Stimulated activated CD4-positive, alpha-beta T cell treated with anti-CD3 and anti-CD28 coated beads, Interleukin-4, amount 100 ng/mL, for 48 hours (primary cell): ENCODE results near the gene CENPP.
"Not testable (repeated sequence)": the region's sequence is repeated elsewhere in the genome, so short reads cannot be mapped to it uniquely, and the experiment has no call there.

Source experiments
- DNase-seq, 2 donors: peaks; one replicate each; pipeline ENCODE4 v3.0.0-alpha.2; 2020; ENCODE audit warnings: low read depth in 2 of 2

The CENPP gene

DNA sequence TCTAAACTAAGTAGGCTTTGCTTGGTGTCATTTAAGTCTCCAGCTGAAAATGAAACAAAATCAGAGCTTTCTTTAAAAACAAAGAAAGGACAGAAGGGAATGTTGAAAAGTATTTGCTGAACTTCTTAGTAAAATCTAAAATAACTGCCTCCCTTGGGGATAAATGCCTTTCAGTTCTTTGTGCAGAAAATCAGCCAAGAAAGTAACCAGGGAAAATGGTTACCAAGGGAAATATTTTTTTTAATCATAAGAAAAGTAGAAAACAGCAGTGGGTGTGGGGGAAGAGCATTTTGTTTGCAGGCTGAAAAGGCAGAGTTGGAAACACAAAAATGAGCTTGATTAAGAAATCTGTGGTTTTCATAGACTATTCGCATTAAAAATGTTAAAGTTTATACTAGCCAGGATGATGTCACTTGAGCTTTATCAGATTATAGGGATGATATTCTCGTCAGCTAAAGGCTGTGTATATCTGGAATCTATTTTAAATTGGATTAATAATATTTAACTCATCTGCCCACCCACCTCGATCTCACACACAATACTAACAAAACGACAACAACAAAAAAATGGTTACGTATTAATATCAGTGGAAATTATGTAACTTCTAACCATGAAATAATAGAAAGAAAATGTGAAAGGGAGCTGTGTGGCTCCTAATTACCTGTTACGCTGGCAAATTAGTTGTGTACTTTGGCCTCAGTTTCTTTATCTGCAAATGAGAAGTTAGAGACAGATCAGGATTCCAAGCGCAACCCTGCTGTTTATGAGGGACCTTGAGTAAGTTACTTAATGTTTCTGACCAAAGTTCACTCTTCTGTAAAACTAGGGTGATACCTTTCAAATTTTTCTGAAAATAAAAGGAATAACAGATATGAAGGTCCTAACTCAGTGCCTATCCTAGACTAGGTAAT lies 210.4 kb downstream of the CENPP start, which contains the start of gene ECM2:
TSS of gene ECM2 (minus strand) at position 51 of the 911 bp plus-strand sequence. CDS start 13,124 bp downstream, outside the sequence.
- DNase-seq: no peak

GRCh38 chr9:92538541-92538940 lies 212.8 kb downstream of the CENPP start:
- no peak for DNase-seq

DNA sequence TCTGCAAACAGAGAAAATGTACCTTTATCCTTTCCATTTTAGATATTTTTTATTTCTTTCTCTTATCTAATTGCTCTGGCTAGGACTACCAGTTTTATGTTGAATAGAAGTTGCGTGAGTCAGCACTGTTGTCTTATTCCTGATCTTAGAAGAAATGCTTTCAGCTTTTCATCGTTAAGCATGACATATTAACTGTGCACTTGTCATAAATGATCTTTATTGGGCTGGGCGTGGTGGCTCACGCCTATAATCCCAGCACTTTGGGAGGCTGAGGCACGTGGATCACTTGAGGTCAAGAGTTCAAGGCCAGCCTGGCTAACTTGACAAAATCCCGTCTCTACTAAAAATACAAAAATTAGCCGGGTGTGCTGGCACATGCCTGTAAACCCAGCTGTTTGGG lies 218.2 kb downstream of the CENPP start:
- no peak for DNase-seq

DNA sequence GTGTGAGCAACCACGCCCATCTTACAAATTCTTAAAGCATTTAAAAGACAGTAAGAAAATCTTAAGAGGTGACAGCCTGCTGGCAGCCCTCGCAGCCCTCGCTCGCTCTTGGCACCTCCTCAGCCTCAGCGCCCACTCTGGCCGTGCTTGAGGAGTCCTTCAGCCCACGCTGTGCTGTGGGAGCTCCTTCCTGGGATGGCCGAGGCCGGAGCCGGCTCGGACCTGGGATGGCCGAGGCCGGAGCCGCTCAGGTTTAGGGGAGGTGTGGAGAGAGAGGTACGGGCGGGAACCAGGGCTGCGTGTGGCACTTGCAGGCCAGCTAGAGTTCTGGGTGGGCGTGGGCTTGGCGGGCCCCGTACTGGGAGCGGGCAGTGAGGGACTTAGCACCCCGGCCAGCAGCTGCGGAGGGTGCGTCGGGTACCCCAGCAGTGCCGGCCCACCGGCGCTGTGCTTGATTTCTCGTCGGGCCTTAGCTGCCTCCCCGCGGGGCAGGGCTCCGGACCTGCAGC lies 219.3 kb downstream of the CENPP start:
- DNase-seq: no peak

GRCh38 chr9:92547356-92547755 lies 221.6 kb downstream of the CENPP start:
- DNase-seq: no peak

DNA sequence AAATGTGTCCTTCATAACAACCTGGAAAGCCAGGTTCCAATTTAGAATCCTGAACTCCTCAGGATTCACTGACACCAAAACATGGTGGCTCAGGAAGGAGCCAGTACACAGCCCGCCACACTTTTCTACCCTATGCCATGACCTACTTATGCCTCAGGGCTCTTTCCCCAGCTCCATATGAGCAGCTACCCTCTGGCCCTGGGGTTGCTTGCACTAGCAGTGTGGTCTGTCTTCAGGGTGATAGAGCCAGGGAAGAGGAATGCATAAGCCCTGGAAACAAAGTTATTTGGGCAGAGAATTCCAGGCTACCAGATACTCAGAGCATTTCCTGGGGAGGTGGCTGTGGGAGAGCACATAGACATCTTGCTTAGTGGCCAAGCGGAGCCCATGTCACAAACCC lies 225.0 kb downstream of the CENPP start:
- DNase-seq: no peak

DNA sequence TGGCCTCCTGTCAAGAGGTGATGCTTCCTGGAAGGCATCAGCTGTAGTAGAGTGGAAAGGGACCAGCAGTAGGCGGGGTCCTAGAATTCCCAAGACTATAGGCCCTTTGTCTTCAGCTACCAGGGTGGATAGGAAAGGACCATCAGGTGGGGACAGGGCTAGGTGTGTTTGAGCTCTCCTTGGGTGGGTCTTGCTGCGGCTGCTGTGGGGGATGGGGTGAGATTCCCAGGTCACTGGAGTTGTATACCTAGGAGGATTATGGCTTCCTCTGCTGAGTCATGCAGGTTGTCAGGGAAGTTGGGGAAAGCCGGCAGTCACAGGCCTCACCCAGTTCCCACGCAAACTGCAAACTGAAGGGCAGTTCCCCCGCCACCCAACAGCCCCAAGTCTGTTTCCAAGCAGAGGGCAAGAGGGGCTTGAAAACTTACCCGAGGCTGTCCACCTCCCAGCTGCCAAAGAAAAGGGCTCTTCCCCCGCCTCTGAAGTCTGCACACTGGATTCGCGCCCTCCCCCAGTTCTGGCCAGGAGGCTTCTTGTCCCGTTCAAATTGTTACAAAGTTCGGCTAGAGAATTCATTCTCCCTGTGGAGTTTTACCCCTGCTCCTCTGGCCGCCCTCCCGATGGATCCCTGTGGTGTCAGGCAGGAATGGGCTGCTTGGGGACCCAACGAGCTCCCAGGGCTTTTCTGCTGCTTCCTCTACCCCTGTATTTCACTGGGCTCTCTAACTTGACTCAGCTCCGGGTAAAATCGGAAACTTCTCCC lies 233.0 kb downstream of the CENPP start:
- DNase-seq: no peak

GRCh38 chr9:92561374-92562330 lies 235.9 kb downstream of the CENPP start:
- no peak for DNase-seq

DNA sequence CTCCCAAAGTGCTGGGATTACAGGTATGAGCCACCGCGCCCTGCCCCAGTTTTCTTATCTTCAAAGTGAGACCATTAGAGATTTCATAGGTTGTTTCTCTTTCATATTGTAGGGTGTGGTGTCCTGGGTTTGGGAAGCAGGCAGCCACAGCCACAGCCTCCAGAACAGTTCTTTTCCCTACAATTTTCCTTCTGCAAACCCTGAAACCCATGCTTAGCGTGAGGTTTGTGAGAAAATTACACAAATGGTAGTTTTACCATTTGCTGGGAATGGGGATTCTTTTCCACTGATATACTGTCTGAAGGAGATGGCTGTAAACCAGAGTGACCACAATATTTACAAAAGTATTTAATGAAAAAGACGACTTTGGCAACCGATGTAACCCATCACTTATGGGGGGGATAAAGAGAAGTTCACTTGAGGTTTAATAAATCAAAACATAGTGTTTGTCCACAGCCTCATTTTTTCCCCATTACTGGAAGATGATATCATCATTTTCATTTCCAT lies 236.8 kb downstream of the CENPP start:
- DNase-seq: no peak

DNA sequence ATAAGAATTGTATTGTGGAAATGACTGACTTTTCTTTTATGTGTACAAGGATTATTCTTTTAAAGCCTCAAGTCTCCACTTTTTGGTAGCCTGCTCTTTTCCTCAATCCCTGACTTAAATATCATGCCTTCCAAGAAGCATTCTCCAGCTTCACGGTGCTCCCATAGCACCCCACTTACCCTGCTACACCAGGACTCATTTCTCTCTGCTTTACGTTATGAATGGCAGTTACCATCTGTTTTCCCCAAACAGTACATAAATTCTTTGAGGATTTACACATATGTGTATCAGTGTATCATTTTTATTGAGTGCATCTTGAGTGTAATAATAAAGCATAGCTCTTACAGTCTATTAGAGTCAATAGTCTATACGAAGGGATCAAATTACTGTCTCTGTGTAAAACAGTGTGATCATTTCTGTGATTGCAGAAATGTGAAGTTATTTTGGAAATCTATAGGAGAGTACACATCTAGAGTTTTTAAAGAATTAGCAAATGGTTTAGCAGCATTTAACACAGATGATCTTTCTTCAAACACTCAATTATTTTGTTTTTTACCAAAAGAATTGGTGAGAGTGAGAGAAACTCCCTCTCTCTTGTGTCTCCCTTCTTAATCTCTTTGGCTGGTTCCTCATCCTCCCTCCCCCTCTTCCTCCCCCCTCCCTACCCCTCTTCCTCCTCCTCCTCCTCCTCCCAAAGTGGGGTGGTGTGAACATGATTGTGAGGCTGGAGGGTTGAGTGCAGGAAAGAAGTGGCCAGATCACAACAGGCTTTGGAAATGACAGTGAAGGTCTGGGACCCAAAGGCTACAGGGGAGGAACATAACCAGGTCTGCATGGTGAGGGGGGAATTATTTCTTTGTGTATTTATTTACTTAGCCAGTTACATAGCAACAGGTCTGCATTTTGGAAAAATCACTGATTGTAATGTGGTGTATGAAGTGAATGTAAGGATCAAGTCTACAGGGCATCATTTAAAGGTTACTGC lies 237.7 kb downstream of the CENPP start:
- no peak for DNase-seq

DNA sequence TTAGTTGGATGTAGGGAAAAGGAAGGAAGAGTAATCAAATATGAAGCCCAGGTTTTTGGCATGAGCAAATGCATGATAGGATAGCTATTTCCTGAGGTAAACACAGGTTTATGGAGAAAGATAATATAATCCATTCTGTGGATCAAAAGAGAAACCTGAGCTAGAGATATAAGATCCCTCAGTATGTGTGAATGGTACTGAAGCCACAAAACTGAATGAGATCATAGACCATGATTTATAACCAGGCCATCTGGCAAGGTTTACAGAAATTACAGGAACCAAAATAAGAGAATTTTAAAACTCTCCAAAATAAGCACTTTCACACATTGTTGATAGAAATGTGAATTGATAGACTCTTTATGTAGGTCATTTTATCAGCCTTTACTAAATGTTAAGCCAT lies 238.8 kb downstream of the CENPP start:
- DNase-seq: no peak

- DNase-seq: no peak
These were observed 239.2 kb downstream of the CENPP start for GRCh38 chr9:92564982-92565381.

- not testable (repeated sequence) for DNase-seq
These were observed 246.1 kb downstream of the CENPP start for GRCh38 chr9:92571871-92572270.

DNA sequence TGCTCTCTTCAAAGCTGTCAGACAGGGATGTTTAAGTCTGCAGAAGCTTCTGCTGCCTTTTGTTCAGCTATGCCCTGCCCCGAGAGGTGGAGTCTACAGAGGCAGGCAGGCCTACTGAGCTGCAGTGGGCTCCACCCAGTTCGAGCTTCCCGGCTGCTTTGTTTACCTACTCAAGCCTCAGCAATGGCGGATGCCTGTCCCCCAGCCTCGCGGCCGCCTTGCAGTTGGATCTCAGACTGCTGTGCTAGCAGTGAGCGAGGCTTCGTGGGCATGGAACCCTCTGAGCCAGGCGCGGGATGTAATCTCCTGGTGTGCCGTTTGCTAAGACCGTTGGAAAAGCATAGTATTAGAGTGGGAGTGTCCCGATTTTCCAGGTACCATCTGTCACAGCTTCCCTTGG lies 247.9 kb downstream of the CENPP start:
- DNase-seq: not testable (repeated sequence)

DNA sequence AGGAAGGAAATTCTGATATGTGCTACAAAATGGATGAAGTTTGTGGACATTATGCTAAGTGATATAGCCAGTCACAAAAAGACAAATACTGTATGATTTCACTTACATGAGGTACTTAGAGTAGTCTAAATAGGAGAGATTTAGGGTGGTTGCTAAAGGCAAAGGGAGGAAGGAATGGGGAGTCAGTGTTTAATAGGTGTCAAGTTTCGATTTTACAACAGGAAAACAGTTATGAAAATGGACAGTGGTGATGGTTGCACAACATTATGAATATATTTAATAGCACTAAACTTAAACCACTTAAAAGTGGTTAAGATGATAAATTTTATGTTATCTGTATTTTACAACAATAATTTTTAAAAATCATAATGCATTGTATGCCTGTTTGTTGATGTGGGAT lies 250.4 kb downstream of the CENPP start:
- no peak for DNase-seq

DNA sequence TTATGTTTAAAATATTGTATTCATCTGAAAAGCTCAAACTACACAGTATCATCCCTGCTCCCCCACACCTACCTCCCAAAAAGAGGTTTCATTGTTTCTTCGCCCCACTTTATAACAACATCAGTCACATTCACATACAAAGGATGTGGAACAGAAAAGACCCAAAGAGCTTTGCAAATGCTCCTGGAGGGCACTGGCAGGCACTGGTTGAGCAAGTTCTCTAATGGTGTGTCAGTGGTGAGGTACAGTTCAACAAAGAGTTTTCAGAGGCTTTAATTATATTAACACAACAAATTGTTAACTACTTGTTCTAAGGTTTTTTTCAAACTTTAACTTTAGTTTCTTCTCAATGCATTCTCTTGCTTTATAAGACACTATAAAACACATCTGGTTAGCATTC lies 264.2 kb downstream of the CENPP start:
- DNase-seq: no peak

DNA sequence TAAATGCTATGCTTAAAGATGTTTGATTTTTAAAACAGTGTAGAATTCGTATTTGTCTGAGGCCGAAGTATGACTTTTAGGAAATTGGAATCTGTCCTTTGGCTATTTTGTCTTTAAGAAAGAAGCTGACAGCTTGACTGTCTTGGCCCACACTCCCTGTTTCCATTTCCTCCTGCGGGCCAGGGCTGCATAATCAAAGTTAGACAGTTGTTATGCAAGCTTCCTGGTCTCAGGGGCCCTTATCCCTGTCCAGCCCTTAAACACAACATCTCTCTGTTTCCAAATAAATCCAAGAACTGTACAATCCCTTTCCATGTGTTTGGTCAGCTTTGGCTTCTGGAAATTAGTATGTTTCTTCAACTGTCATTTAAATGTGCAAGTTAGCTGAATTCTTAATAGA lies 264.6 kb downstream of the CENPP start:
- DNase-seq: no peak

GRCh38 chr9:92592537-92592936 lies 266.8 kb downstream of the CENPP start:
- no peak for DNase-seq

DNA sequence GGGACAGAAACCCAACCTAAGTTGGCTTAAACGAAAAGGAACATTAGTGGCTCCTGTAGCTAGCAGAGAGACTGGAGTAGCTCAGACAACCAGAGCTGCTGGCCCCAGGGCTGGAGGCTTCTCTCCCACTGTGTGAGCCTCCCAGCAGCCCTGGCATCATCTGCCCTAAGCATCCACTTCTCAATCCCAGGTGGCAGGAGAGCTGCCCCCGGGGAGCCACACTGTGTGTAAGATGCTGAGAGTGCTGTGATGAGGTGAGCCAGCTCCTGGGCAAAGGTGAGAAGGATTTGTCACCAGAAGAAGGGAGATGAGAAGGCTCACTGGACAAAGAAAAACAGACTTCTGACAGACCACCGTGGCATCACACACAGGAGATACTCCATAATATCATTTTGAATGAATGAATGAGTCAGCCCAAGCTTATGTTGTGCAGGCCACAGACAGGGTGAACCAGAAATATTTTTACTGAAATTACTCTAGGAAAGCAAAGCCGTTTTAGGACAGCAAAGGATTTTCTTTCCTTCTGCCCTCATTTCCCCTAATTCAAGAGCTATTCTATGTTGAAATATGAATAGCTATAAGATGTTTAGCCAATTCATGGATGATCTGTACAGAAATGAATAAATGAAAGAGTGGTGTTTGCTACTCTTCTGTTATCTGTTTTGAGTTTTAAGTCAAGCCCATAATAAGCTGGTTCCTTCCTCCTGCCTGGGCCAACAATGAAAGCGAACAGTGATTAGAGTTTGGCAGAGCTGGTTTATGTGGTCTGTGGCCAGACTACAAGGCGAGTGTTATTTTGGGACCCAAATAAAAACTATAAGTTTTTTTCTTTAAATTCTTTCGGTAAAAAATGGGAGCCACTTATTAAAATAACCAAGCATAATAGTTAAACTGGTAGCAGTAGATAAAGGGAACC lies 267.5 kb downstream of the CENPP start:
- no peak for DNase-seq
